ENCODE data around the gene ALX4. TPM values are rescaled to one million over a fixed set of nuclear protein-coding genes. Genes with fewer than 3 reads are reported as not detected.

The ALX4 gene
- total and polyA plus RNA-seq, 2 of the 8 experiments (the other 6 are each of a cell fraction or from before 2014, with no cell fraction given): not detected

DNA sequence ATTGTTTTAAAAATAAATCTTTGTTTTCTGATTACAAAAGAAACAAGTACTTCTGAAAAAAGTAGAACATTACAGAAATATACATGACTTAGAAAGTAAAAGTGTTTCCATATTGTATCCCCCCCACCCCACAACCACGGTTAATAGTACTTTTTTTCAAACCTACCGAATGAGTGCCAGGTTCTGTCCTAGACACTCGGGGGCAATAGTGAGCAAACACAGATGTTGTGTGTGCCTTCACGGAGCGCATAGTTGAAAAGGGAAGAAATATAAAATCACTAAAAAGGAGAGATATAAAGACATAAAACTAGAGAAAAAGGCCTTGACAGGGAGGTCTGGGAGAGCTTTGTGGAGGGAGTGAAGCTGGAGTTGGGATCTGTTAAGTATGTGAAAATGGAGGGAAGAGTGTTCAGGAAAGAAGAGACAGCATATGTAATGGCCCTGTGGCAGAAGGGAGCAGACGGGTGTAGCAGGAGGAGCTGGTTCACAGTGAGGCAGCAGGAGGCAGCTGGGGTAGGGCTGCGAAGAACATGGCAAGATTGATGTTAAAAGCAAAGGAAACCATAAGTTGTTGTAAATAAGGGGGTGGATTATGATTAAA lies 42.1 kb upstream of the ALX4 start (continued):
- TF ChIP-seq CBX5 (IDR thresholded peaks at IDR 0.05; ENCODE audit: low read depth, low read length) (no peak), NANOG (IDR thresholded peaks at IDR 0.05; ENCODE audit: insufficient read depth, low read depth, low read length, poor library complexity, severe bottlenecking) (no peak)
